Measurements from ENCODE around the gene IL2RA.
"Not testable (repeated sequence)": the region's sequence is repeated elsewhere in the genome, so short reads cannot be mapped to it uniquely, and the experiment has no call there.

The IL2RA gene

DNA sequence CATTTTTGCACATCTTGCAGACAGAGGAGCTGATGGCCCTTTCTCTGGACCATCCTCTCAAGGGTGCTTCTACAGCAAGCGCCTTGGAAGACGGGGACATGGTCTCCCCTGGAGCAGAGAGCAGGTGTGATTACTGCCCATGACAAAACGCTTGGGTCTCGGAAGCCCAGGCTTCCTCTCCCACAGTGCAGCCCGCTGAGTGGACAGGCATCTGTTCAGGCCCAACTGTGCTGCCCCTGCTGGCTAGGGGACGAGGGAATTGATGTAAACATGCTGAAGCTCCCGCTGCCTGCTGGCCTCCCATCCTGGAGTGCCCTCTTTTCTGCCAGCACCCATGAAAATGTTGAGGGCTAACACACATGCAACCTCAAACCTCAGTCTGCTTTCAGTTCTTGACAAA, 99.1 kb downstream of the IL2RA start:
- no peak for TF ChIP-seq ZNF70 (CRISPR knock-in tag; IDR thresholded peaks at IDR 0.05)
- TF ChIP-seq ZFP3 (CRISPR knock-in tag; IDR thresholded peaks at IDR 0.05): no peak
- TF ChIP-seq TCF4 (CRISPR knock-in tag; IDR thresholded peaks at IDR 0.05; ENCODE audit: borderline replicate concordance): no peak
- TF ChIP-seq ESRRG (CRISPR knock-in tag; IDR thresholded peaks at IDR 0.05): no peak
- TF ChIP-seq ISL1 (CRISPR knock-in tag; IDR thresholded peaks at IDR 0.05): no peak
- no peak for TF ChIP-seq OSR1 (CRISPR knock-in tag; IDR thresholded peaks at IDR 0.05)
- TF ChIP-seq ARNTL (CRISPR knock-in tag; IDR thresholded peaks at IDR 0.05; ENCODE audit: borderline replicate concordance, low read depth): no peak
- TF ChIP-seq BACH2 (CRISPR knock-in tag; IDR thresholded peaks at IDR 0.05; ENCODE audit: borderline replicate concordance): no peak
- TF ChIP-seq SNAI2 (CRISPR knock-in tag; IDR thresholded peaks at IDR 0.05): no peak
- TF ChIP-seq PPARA (CRISPR knock-in tag; IDR thresholded peaks at IDR 0.05; ENCODE audit: borderline replicate concordance): no peak
- no peak for TF ChIP-seq GLIS3 (CRISPR knock-in tag; IDR thresholded peaks at IDR 0.05)
- no peak for ATAC-seq

DNA sequence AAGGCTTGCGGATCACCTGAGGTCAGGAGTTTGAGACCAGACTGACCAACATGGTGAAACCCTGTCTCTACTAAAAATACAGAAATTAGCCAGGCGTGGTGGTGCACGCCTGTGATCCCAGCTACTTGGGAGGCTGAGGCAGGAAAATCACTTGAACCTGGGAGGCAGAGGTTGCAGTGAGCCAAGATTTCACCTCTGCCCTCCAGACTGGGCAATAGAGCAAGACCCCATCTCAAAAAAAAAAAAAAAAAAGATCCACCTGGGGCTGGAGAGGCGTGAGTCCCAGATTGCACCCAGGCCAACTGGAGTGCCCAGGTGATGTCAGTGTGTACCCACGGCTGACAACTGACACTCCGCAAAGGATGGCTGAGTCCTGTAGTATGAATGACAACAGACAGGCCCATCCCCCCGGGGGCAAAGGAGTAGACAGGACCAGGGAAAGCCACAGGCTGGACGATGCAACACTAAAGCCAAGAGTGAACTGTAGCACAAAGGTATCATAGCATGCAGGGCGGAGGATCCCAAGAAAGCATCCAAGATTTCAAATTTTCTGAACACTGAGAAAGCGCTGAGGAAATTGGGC, 99.7 kb downstream of the IL2RA start:
- ATAC-seq: not testable (repeated sequence)

GRCh38 chr10:5961405-5962100, 100.6 kb downstream of the IL2RA start:
- no peak for TF ChIP-seq ZNF70 (CRISPR knock-in tag; IDR thresholded peaks at IDR 0.05)
- no peak for TF ChIP-seq ESRRG (CRISPR knock-in tag; IDR thresholded peaks at IDR 0.05)
- TF ChIP-seq TSHZ2 (CRISPR knock-in tag; IDR thresholded peaks at IDR 0.05): no peak
- TF ChIP-seq, protein P1, sequence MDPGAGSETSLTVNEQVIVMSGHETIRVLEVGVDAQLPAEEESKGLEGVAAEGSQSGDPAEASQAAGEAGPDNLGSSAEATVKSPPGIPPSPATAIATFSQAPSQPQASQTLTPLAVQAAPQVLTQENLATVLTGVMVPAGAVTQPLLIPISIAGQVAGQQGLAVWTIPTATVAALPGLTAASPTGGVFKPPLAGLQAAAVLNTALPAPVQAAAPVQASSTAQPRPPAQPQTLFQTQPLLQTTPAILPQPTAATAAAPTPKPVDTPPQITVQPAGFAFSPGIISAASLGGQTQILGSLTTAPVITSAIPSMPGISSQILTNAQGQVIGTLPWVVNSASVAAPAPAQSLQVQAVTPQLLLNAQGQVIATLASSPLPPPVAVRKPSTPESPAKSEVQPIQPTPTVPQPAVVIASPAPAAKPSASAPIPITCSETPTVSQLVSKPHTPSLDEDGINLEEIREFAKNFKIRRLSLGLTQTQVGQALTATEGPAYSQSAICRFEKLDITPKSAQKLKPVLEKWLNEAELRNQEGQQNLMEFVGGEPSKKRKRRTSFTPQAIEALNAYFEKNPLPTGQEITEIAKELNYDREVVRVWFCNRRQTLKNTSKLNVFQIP (CRISPR knock-in tag; IDR thresholded peaks at IDR 0.05; ENCODE audit: borderline replicate concordance, low read depth): no peak
- no peak for TF ChIP-seq PPARA (CRISPR knock-in tag; IDR thresholded peaks at IDR 0.05; ENCODE audit: borderline replicate concordance)
- no peak for TF ChIP-seq CREB5 (CRISPR knock-in tag; IDR thresholded peaks at IDR 0.05; ENCODE audit: low read depth)
- TF ChIP-seq ARNTL (CRISPR knock-in tag; IDR thresholded peaks at IDR 0.05; ENCODE audit: borderline replicate concordance, low read depth): no peak
- no peak for TF ChIP-seq ZNF565 (CRISPR knock-in tag; conservative IDR thresholded peaks at IDR 0.05; ENCODE audit: low read depth)
- no peak for TF ChIP-seq TOX (CRISPR knock-in tag; IDR thresholded peaks at IDR 0.05; ENCODE audit: borderline replicate concordance)
- no peak for TF ChIP-seq ISL1 (CRISPR knock-in tag; IDR thresholded peaks at IDR 0.05)
- TF ChIP-seq TCF4 (CRISPR knock-in tag; IDR thresholded peaks at IDR 0.05; ENCODE audit: borderline replicate concordance): no peak
- no peak for TF ChIP-seq OSR1 (CRISPR knock-in tag; IDR thresholded peaks at IDR 0.05)
- no peak for TF ChIP-seq ZFP30 (CRISPR knock-in tag; IDR thresholded peaks at IDR 0.05)
- no peak for ATAC-seq

DNA sequence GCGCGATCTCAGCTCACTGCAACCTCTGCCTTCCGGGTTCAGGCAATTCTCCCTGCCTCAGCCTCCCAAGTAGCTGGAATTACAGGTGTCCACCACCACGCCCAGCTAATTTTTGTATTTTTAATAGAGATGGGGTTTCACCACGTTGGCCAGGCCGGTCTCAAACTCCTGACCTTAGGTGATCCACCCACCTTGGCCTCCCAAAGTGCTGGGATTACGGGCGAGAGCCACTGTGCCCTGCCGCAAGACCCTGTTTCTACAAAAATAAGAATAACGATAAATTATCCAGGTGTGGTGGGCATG, 101.2 kb downstream of the IL2RA start:
- ATAC-seq: not testable (repeated sequence)

Data from SK-N-SH treated with all-trans-retinoic acid at 6 μM for 48 hours (cell line).